WTC11 (cell line): ENCODE data around the gene TMA7.

Experiments
- CREB1 ChIP-seq: sonication (generic); formaldehyde crosslinking; IDR thresholded peaks from 2 replicates; pipeline ENCODE4 v1.8.0; 2023; ENCODE audit warnings: mild to moderate bottlenecking, missing genetic modification reagents
- CTCF ChIP-seq: fragments of 200-600 bp; IDR thresholded peaks from 2 replicates; pipeline ENCODE4 v1.8.0; 2022; ENCODE audit warnings: antibody characterized with exemption
- IRF2 ChIP-seq: sonication (generic); formaldehyde crosslinking; IDR thresholded peaks from 2 replicates; pipeline ENCODE4 v1.8.0; 2022; ENCODE audit warnings: low read depth, missing genetic modification reagents, borderline replicate concordance
- NR1H2 ChIP-seq: sonication (generic); formaldehyde crosslinking; IDR thresholded peaks from 2 replicates; pipeline ENCODE4 v1.9.0; 2021; ENCODE audit warnings: mild to moderate bottlenecking, moderate library complexity, missing genetic modification reagents
- SP1 ChIP-seq: sonication (generic); formaldehyde crosslinking; conservative IDR thresholded peaks from 2 replicates; pipeline ENCODE4 v1.8.1; 2022; ENCODE audit warnings: missing genetic modification reagents
- USF2 ChIP-seq: sonication (generic); formaldehyde crosslinking; IDR thresholded peaks from 2 replicates; pipeline ENCODE4 v1.8.1; 2023; ENCODE audit warnings: mild to moderate bottlenecking, missing genetic modification reagents, moderate library complexity
- ZNF423 ChIP-seq: fragments of 250-450 bp; sonication (Bioruptor Pico); IDR thresholded peaks from 2 replicates; pipeline ENCODE4 v2.1.2; 2022; ENCODE audit warnings: mild to moderate bottlenecking, moderate library complexity

- TF ChIP-seq CTCF, result no peak
- TF ChIP-seq SP1 (CRISPR knock-in tag), result no peak
- TF ChIP-seq ZNF423 (CRISPR knock-in tag), result no peak
- TF ChIP-seq IRF2 (CRISPR knock-in tag), result no peak
- TF ChIP-seq USF2 (CRISPR knock-in tag), result no peak
- no peak for TF ChIP-seq NR1H2
- no peak for TF ChIP-seq CREB1 (CRISPR knock-in tag)
Measured at GRCh38 chr3:48426944-48427629, 13.0 kb upstream of the TMA7 start.
